ENCODE measurements around the gene ZMAT5.

Gene ZMAT5

GRCh38 chr22:29768052-29768693, 1.4 kb upstream of the ZMAT5 start:
- no peak for DNase-seq (ENCODE audit: low read depth)
- TF ChIP-seq CTCF (conservative IDR thresholded peaks at IDR 0.05; ENCODE audit: control insufficient read depth, insufficient read depth, low read depth, low read length): no peak
- H3K4me3 ChIP-seq (ENCODE audit: control insufficient read depth, low read depth, low read length): peak overlapping the region; percentile 100

- TF ChIP-seq CTCF (conservative IDR thresholded peaks at IDR 0.05; ENCODE audit: control insufficient read depth, insufficient read depth, low read depth, low read length): no peak
These were observed 604 bp upstream of the ZMAT5 start, which contains the start of gene UQCR10 for GRCh38 chr22:29767171-29768051. Gene UQCR10 (plus strand): TSS chr22:29767369. CDS start chr22:29767399, 30 bp downstream.

GRCh38 chr22:29765905-29766631, 739 bp downstream of the ZMAT5 start:
- H3K4me3 ChIP-seq (ENCODE audit: control insufficient read depth, low read depth, low read length): peak overlapping the region; percentile 100
- no peak for TF ChIP-seq CTCF (conservative IDR thresholded peaks at IDR 0.05; ENCODE audit: control insufficient read depth, insufficient read depth, low read depth, low read length)
- no peak for DNase-seq (ENCODE audit: low read depth)

More at GRCh38 chr22:29767171-29768051, 604 bp upstream of the ZMAT5 start, which contains the start of gene UQCR10:
- peak within 1 kb of the TSS; percentile 100 for H3K4me3 ChIP-seq (ENCODE audit: control insufficient read depth, low read depth, low read length)
- peak; percentile 88 for DNase-seq (ENCODE audit: low read depth)

- no peak for DNase-seq (ENCODE audit: low read depth)
- H3K4me3 ChIP-seq (ENCODE audit: control insufficient read depth, low read depth, low read length): no peak overlapping the region
- TF ChIP-seq CTCF (conservative IDR thresholded peaks at IDR 0.05; ENCODE audit: control insufficient read depth, insufficient read depth, low read depth, low read length): no peak
These were observed 4.5 kb downstream of the ZMAT5 start for GRCh38 chr22:29762263-29762662.

- no peak for TF ChIP-seq CTCF (conservative IDR thresholded peaks at IDR 0.05; ENCODE audit: control insufficient read depth, insufficient read depth, low read depth, low read length)
- no peak overlapping the region for H3K4me3 ChIP-seq (ENCODE audit: control insufficient read depth, low read depth, low read length)
- no peak for DNase-seq (ENCODE audit: low read depth)
These were observed 7.8 kb downstream of the ZMAT5 start for GRCh38 chr22:29758959-29759358.

- no peak for TF ChIP-seq CTCF (conservative IDR thresholded peaks at IDR 0.05; ENCODE audit: control insufficient read depth, insufficient read depth, low read depth, low read length)
- DNase-seq (ENCODE audit: low read depth): no peak
- H3K4me3 ChIP-seq (ENCODE audit: control insufficient read depth, low read depth, low read length): no peak overlapping the region
These were observed 8.7 kb downstream of the ZMAT5 start for GRCh38 chr22:29758068-29758622.
